Right lobe of liver (tissue), 5 donors: Measurements from ENCODE around the gene GIPR. TPM values are rescaled to one million over a fixed set of nuclear protein-coding genes. Genes with fewer than 3 reads are reported as not detected.

Source experiments
- microRNA counts: library from miRNA; unstranded; fragments of <30 nt; microRNA quantifications from one replicate; lab custom pipeline; 2016
- microRNA-seq, 2 donors: library from miRNA; unstranded; fragments of <30 nt; microRNA quantifications; one replicate each; pipeline ENCODE4, GENCODE V29; 2019 to 2020
- small RNA-seq, 2 experiments: library from RNA; depleted of rRNA; stranded (forward); fragments of <200 nt; gene quantifications; one replicate each; pipeline ENCODE3, GENCODE V24; 2016
- total RNA-seq, 6 experiments: library from RNA; depleted of rRNA in 2 of 6; stranded (reverse); fragments of >200 nt in 2 of 6; fragmentation: NEBNext Ultra II Directional in 3 of 6; extraction: Animal tissue kit (Norgen Biotek cat#: 25700) in 3 of 6; gene quantifications; one replicate each; pipeline versions ENCODE4 v1.1.0 to v1.2.4, GENCODE V29; 2016 to 2023
- donor health status: DM: no; HTN: no; CAD: no.
- donor health status: DM: no; HTN: no; CAD: no.
- donor health status: DM: no; HTN: yes; CAD: no.
- donor health status: DM: no; HTN: yes; CAD: no.

GIPR gene
- total RNA-seq, 6 experiments from 2014 or later, result 0.07 to 0.23 (median 0.18) TPM; not detected in 2

MicroRNAs within 50 kb of the gene (microRNA counts, 767-probe panel; counts per million panel counts)
- 237 counts per million for microRNA hsa-miR-330-3p (lab: Ali Mortazavi, UCI)
- microRNA hsa-miR-330-5p (lab: Ali Mortazavi, UCI), result 237 counts per million
- microRNA hsa-miR-642a-5p (lab: Ali Mortazavi, UCI), result 237 counts per million
- microRNA hsa-miR-642b-3p (lab: Ali Mortazavi, UCI), result 237 counts per million

Small RNA genes within 50 kb of the gene (microRNA-seq; reads per million reads assigned to microRNA genes)
- gene MIR330, result 31.2 to 43.8 reads per million in 2 donors
- gene MIR642A, result 0 reads per million in 2 donors
- 0 reads per million in 2 donors for gene MIR642B

Small RNA genes within 50 kb of the gene (small RNA-seq; reads per million reads assigned to genes)
- gene MIR642A (0 reads per million in 2 experiments), gene RN7SL836P (0.39 to 0.78 reads per million in 2 experiments)

Other genes starting within 250 kb of the GIPR start
- 10 to 100 TPM; 19.2 to 29.4 (median 22.6) TPM for gene ERCC1, start 244.3 kb upstream of the GIPR start, total RNA-seq
- gene FOSB, start 200.2 kb upstream of the GIPR start, total RNA-seq, result 1 to 10 TPM in 1 of 6 experiments, under 1 TPM in 5; 0.19 to 1.2 (median 0.44) TPM
- gene RTN2, start 171.2 kb upstream of the GIPR start, total RNA-seq, result 1 to 10 TPM; 1.5 to 7.2 (median 2.9) TPM
- gene PPM1N, start 169.8 kb upstream of the GIPR start, total RNA-seq, result 1 to 10 TPM in 2 of 6 experiments, under 1 TPM in 3, not detected in 1; 0.32 to 2.0 (median 0.51) TPM
- gene VASP, start 160.7 kb upstream of the GIPR start, total RNA-seq, result 10 to 100 TPM; 19.4 to 64.1 (median 30.6) TPM
- gene OPA3, start 83.4 kb upstream of the GIPR start, total RNA-seq, result 10 to 100 TPM in 2 of 6 experiments, 1 to 10 TPM in 4; 6.7 to 18.1 (median 8.1) TPM
- gene GPR4, start 66.0 kb upstream of the GIPR start, total RNA-seq, result 1 to 10 TPM in 4 of 6 experiments, under 1 TPM in 2; 0.83 to 3.1 (median 1.3) TPM
- gene EML2, start 28.8 kb upstream of the GIPR start, total RNA-seq, result 10 to 100 TPM; 12.6 to 19.7 (median 13.8) TPM
- 10 to 100 TPM; 79.7 to 92.5 (median 88.2) TPM for gene SNRPD2, start 23.7 kb downstream of the GIPR start, total RNA-seq
- 1 to 10 TPM; 4.4 to 6.9 (median 5.9) TPM for gene QPCTL, start 24.4 kb downstream of the GIPR start, total RNA-seq
- gene FBXO46, start 62.7 kb downstream of the GIPR start, total RNA-seq, result 10 to 100 TPM in 1 of 6 experiments, 1 to 10 TPM in 5; 5.6 to 12.4 (median 7.4) TPM
- under 1 TPM in 1 of 6 experiments, not detected in 5; 0.24 TPM for gene MEIOSIN, start 65.2 kb downstream of the GIPR start, total RNA-seq
- 10 to 100 TPM in 3 of 6 experiments, 1 to 10 TPM in 3; 7.8 to 11.6 (median 9.5) TPM for gene SIX5, start 101.0 kb downstream of the GIPR start, total RNA-seq
- gene DMPK, start 114.3 kb downstream of the GIPR start, total RNA-seq, result 10 to 100 TPM in 1 of 6 experiments, 1 to 10 TPM in 5; 4.3 to 14.9 (median 8.7) TPM
- gene DMWD, start 124.6 kb downstream of the GIPR start, total RNA-seq, result 10 to 100 TPM in 4 of 6 experiments, 1 to 10 TPM in 2; 8.3 to 14.3 (median 11.9) TPM
- gene RSPH6A, start 147.1 kb downstream of the GIPR start, total RNA-seq, result not detected
- gene SYMPK, start 194.9 kb downstream of the GIPR start, total RNA-seq, result 10 to 100 TPM; 31.1 to 50.1 (median 42.0) TPM
- 10 to 100 TPM; 18.2 to 36.1 (median 25.3) TPM for gene FOXA3, start 196.1 kb downstream of the GIPR start, total RNA-seq
- 10 to 100 TPM; 12.8 to 21.5 (median 15.5) TPM for gene IRF2BP1, start 217.9 kb downstream of the GIPR start, total RNA-seq
- gene MYPOP, start 234.4 kb downstream of the GIPR start, total RNA-seq, result 1 to 10 TPM; 2.5 to 5.2 (median 3.9) TPM
- not detected for gene NANOS2, start 246.6 kb downstream of the GIPR start, total RNA-seq